ENCODE measurements around the gene USP31. TPM values are rescaled to one million over a fixed set of nuclear protein-coding genes. Genes with fewer than 3 reads are reported as not detected.
"Not testable (repeated sequence)": the region's sequence is repeated elsewhere in the genome, so short reads cannot be mapped to it uniquely, and the experiment has no call there.

USP31 gene
- total RNA-seq, 2 experiments from 2014 or later = 6.6 to 6.8 TPM

GRCh38 chr16:23103603-23104002 lies 45.6 kb downstream of the USP31 start:
- Mint-ChIP-seq H3K27me3 (no peaks in the 10 kb centered on the region), H3K27ac (no peak overlapping the region), H3K9me3 (peaks cover 2% of the 10 kb centered on the region), H3K36me3 (ENCODE audit: low read depth) (peaks cover 21% of the 10 kb centered on the region), H3K4me3 (no peak overlapping the region), H3K4me1 (no peaks in the 10 kb centered on the region)
- no peak for DNase-seq
- ChIA-PET CTCF (no interaction called here), POLR2A (no interaction called here)

- Mint-ChIP-seq H3K4me3 (no peak overlapping the region), H3K27ac (no peak overlapping the region), H3K9me3 (peaks cover 5% of the 10 kb centered on the region), H3K36me3 (ENCODE audit: low read depth) (peaks cover 28% of the 10 kb centered on the region), H3K27me3 (no peaks in the 10 kb centered on the region), H3K4me1 (peaks cover 15% of the 10 kb centered on the region)
- ChIA-PET POLR2A (no interaction called here), CTCF (no interaction called here)
- DNase-seq = no peak
Measured at GRCh38 chr16:23101012-23101550, 48.2 kb downstream of the USP31 start.

- H3K4me3 Mint-ChIP-seq = peak overlapping the region; percentile 60
- peak overlapping the region; percentile 85 for H3K27ac Mint-ChIP-seq
- H3K9me3 Mint-ChIP-seq, H3K27me3 Mint-ChIP-seq, POLR2A ChIA-PET, CTCF ChIA-PET: not testable (repeated sequence)
- H3K4me1 Mint-ChIP-seq = peaks cover 40% of the 10 kb centered on the region
- DNase-seq = peak; percentile 30
- H3K36me3 Mint-ChIP-seq (ENCODE audit: low read depth) = peaks cover 32% of the 10 kb centered on the region
Measured at GRCh38 chr16:23096450-23096849, 52.8 kb downstream of the USP31 start.

- POLR2A ChIA-PET, DNase-seq, H3K27ac Mint-ChIP-seq, H3K9me3 Mint-ChIP-seq, H3K4me3 Mint-ChIP-seq, CTCF ChIA-PET, H3K27me3 Mint-ChIP-seq: not testable (repeated sequence)
- Mint-ChIP-seq H3K4me1 (peaks cover 40% of the 10 kb centered on the region), H3K36me3 (ENCODE audit: low read depth) (peaks cover 27% of the 10 kb centered on the region)
Measured at GRCh38 chr16:23094136-23094535, 55.1 kb downstream of the USP31 start.

GRCh38 chr16:23092801-23093117 lies 56.5 kb downstream of the USP31 start:
- no peak overlapping the region for H3K4me3 Mint-ChIP-seq
- H3K27me3 Mint-ChIP-seq = no peaks in the 10 kb centered on the region
- DNase-seq = no peak
- H3K4me1 Mint-ChIP-seq = peaks cover 40% of the 10 kb centered on the region
- POLR2A ChIA-PET = no interaction called here
- CTCF ChIA-PET = no interaction called here
- no peak overlapping the region for H3K27ac Mint-ChIP-seq
- peaks cover 21% of the 10 kb centered on the region for H3K36me3 Mint-ChIP-seq (ENCODE audit: low read depth)
- no peaks in the 10 kb centered on the region for H3K9me3 Mint-ChIP-seq

- Mint-ChIP-seq H3K36me3 (ENCODE audit: low read depth) (peaks cover 21% of the 10 kb centered on the region), H3K27me3 (no peaks in the 10 kb centered on the region), H3K4me1 (peaks cover 36% of the 10 kb centered on the region), H3K27ac (no peak overlapping the region), H3K4me3 (no peak overlapping the region), H3K9me3 (no peaks in the 10 kb centered on the region)
- ChIA-PET CTCF (interaction anchor here (0.6 kb wide), 1 partner anchor 1337 kb away, joined by 7 read pairs; no protein-coding TSS in a partner anchor), POLR2A (no interaction called here)
- no peak for DNase-seq
Measured at GRCh38 chr16:23092072-23092800, 57.0 kb downstream of the USP31 start.

- H3K27ac Mint-ChIP-seq = no peak overlapping the region
- H3K4me1 Mint-ChIP-seq = peaks cover 5% of the 10 kb centered on the region
- H3K27me3 Mint-ChIP-seq = no peaks in the 10 kb centered on the region
- H3K9me3 Mint-ChIP-seq = no peaks in the 10 kb centered on the region
- no peak for DNase-seq
- no peak overlapping the region for H3K4me3 Mint-ChIP-seq
- POLR2A ChIA-PET = no interaction called here
- peaks cover 7% of the 10 kb centered on the region for H3K36me3 Mint-ChIP-seq (ENCODE audit: low read depth)
- CTCF ChIA-PET = no interaction called here
Measured at GRCh38 chr16:23089111-23089510, 60.1 kb downstream of the USP31 start.

GRCh38 chr16:23088018-23088417 lies 61.2 kb downstream of the USP31 start:
- peaks cover 8% of the 10 kb centered on the region for H3K36me3 Mint-ChIP-seq (ENCODE audit: low read depth)
- no peak overlapping the region for H3K27ac Mint-ChIP-seq
- no peaks in the 10 kb centered on the region for H3K27me3 Mint-ChIP-seq
- ChIA-PET CTCF (no interaction called here), POLR2A (no interaction called here)
- no peak for DNase-seq
- no peaks in the 10 kb centered on the region for H3K9me3 Mint-ChIP-seq
- no peaks in the 10 kb centered on the region for H3K4me1 Mint-ChIP-seq
- H3K4me3 Mint-ChIP-seq = no peak overlapping the region

- Mint-ChIP-seq H3K4me1 (peaks cover 3% of the 10 kb centered on the region), H3K27me3 (no peaks in the 10 kb centered on the region), H3K36me3 (ENCODE audit: low read depth) (peaks cover 12% of the 10 kb centered on the region), H3K27ac (no peak overlapping the region), H3K9me3 (no peaks in the 10 kb centered on the region), H3K4me3 (no peak overlapping the region)
- DNase-seq = no peak
- ChIA-PET CTCF (interaction anchor here (0.6 kb wide), 1 partner anchor 1537 kb away, joined by 4 read pairs; no protein-coding TSS in a partner anchor), POLR2A (no interaction called here)
Measured at GRCh38 chr16:23085949-23086348, 63.3 kb downstream of the USP31 start.

GRCh38 chr16:23082161-23082788 lies 67.0 kb downstream of the USP31 start:
- Mint-ChIP-seq H3K36me3 (ENCODE audit: low read depth) (peaks cover 27% of the 10 kb centered on the region), H3K27me3 (no peaks in the 10 kb centered on the region), H3K27ac (no peak overlapping the region), H3K9me3 (no peaks in the 10 kb centered on the region), H3K4me3 (no peak overlapping the region), H3K4me1 (peaks cover 3% of the 10 kb centered on the region)
- ChIA-PET POLR2A (no interaction called here), CTCF (no interaction called here)
- no peak for DNase-seq

- peaks cover 3% of the 10 kb centered on the region for H3K4me1 Mint-ChIP-seq
- peaks cover 27% of the 10 kb centered on the region for H3K36me3 Mint-ChIP-seq (ENCODE audit: low read depth)
- POLR2A ChIA-PET = no interaction called here
- no peak overlapping the region for H3K27ac Mint-ChIP-seq
- DNase-seq = no peak
- no peak overlapping the region for H3K4me3 Mint-ChIP-seq
- no peaks in the 10 kb centered on the region for H3K9me3 Mint-ChIP-seq
- no peaks in the 10 kb centered on the region for H3K27me3 Mint-ChIP-seq
- CTCF ChIA-PET = no interaction called here
Measured at GRCh38 chr16:23081675-23082119, 67.6 kb downstream of the USP31 start.

- ChIA-PET CTCF (no interaction called here), POLR2A (no interaction called here)
- peaks cover 3% of the 10 kb centered on the region for H3K4me1 Mint-ChIP-seq
- no peaks in the 10 kb centered on the region for H3K9me3 Mint-ChIP-seq
- DNase-seq = no peak
- H3K27me3 Mint-ChIP-seq = no peaks in the 10 kb centered on the region
- H3K4me3 Mint-ChIP-seq = no peak overlapping the region
- peaks cover 27% of the 10 kb centered on the region for H3K36me3 Mint-ChIP-seq (ENCODE audit: low read depth)
- no peak overlapping the region for H3K27ac Mint-ChIP-seq
Measured at GRCh38 chr16:23080747-23081146, 68.5 kb downstream of the USP31 start.

- Mint-ChIP-seq H3K36me3 (ENCODE audit: low read depth) (peaks cover 27% of the 10 kb centered on the region), H3K4me3 (no peak overlapping the region), H3K9me3 (no peaks in the 10 kb centered on the region), H3K4me1 (peaks cover 3% of the 10 kb centered on the region), H3K27me3 (no peaks in the 10 kb centered on the region), H3K27ac (no peak overlapping the region)
- CTCF ChIA-PET = no interaction called here
- DNase-seq = no peak
- POLR2A ChIA-PET = no interaction called here
Measured at GRCh38 chr16:23080329-23080728, 68.9 kb downstream of the USP31 start.

Data from activated CD4-positive, alpha-beta T cell treated with anti-CD3 and anti-CD28 coated beads, Interleukin-2, amount 10 ng/mL, durations not matched to agents 7 days and 5 days (primary cell).